ENCODE results near the gene MAP2K6.

Gene MAP2K6

GRCh38 chr17:69404399-69404798 lies 10.1 kb upstream of the MAP2K6 start:
- Histone ChIP-seq H4K20me1 (ENCODE audit: insufficient read depth) (no peaks in the 10 kb centered on the region), H3K36me3 (ENCODE audit: insufficient read depth) (no peaks in the 10 kb centered on the region), H3K27ac (no peak overlapping the region), H3K79me2 (ENCODE audit: insufficient read depth, low read depth) (no peaks in the 10 kb centered on the region), H2AFZ (ENCODE audit: low read depth) (no peak overlapping the region), H3K4me3 (IDR thresholded peaks at IDR 0.05; ENCODE audit: insufficient read depth, low read depth, low read length) (no peak overlapping the region), H3K9ac (no peak overlapping the region), H3K4me2 (no peak overlapping the region), H3K4me1 (ENCODE audit: low read depth, poor library complexity, severe bottlenecking) (no peaks in the 10 kb centered on the region), H3K27me3 (ENCODE audit: insufficient read depth, low read depth) (no peaks in the 10 kb centered on the region)
- TF ChIP-seq CTCF (conservative IDR thresholded peaks at IDR 0.05; ENCODE audit: low read depth, low read length), result no peak

- no peak overlapping the region for H3K4me3 ChIP-seq (IDR thresholded peaks at IDR 0.05; ENCODE audit: insufficient read depth, low read depth, low read length)
- no peak overlapping the region for H3K4me2 ChIP-seq
- H4K20me1 ChIP-seq (ENCODE audit: insufficient read depth), result no peaks in the 10 kb centered on the region
- no peak overlapping the region for H2AFZ ChIP-seq (ENCODE audit: low read depth)
- H3K79me2 ChIP-seq (ENCODE audit: insufficient read depth, low read depth), result no peaks in the 10 kb centered on the region
- H3K36me3 ChIP-seq (ENCODE audit: insufficient read depth), result no peaks in the 10 kb centered on the region
- H3K4me1 ChIP-seq (ENCODE audit: low read depth, poor library complexity, severe bottlenecking), result no peaks in the 10 kb centered on the region
- H3K9ac ChIP-seq, result no peak overlapping the region
- no peak for TF ChIP-seq CTCF (conservative IDR thresholded peaks at IDR 0.05; ENCODE audit: low read depth, low read length)
- no peaks in the 10 kb centered on the region for H3K27me3 ChIP-seq (ENCODE audit: insufficient read depth, low read depth)
- no peak overlapping the region for H3K27ac ChIP-seq
These were observed 9.4 kb upstream of the MAP2K6 start for GRCh38 chr17:69405096-69405495.

GRCh38 chr17:69406941-69407340 lies 7.6 kb upstream of the MAP2K6 start:
- no peaks in the 10 kb centered on the region for H3K4me1 ChIP-seq (ENCODE audit: low read depth, poor library complexity, severe bottlenecking)
- H3K4me3 ChIP-seq (IDR thresholded peaks at IDR 0.05; ENCODE audit: insufficient read depth, low read depth, low read length), result no peak overlapping the region
- H3K79me2 ChIP-seq (ENCODE audit: insufficient read depth, low read depth), result no peaks in the 10 kb centered on the region
- no peak overlapping the region for H3K4me2 ChIP-seq
- H3K27ac ChIP-seq, result no peak overlapping the region
- no peaks in the 10 kb centered on the region for H3K36me3 ChIP-seq (ENCODE audit: insufficient read depth)
- TF ChIP-seq CTCF (conservative IDR thresholded peaks at IDR 0.05; ENCODE audit: low read depth, low read length), result no peak
- no peak overlapping the region for H2AFZ ChIP-seq (ENCODE audit: low read depth)
- H3K27me3 ChIP-seq (ENCODE audit: insufficient read depth, low read depth), result no peaks in the 10 kb centered on the region
- H4K20me1 ChIP-seq (ENCODE audit: insufficient read depth), result no peaks in the 10 kb centered on the region
- no peak overlapping the region for H3K9ac ChIP-seq

GRCh38 chr17:69407759-69408158 lies 6.7 kb upstream of the MAP2K6 start:
- Histone ChIP-seq H3K27ac (no peak overlapping the region), H3K79me2 (ENCODE audit: insufficient read depth, low read depth) (no peaks in the 10 kb centered on the region), H3K9ac (no peak overlapping the region), H3K4me3 (IDR thresholded peaks at IDR 0.05; ENCODE audit: insufficient read depth, low read depth, low read length) (no peak overlapping the region), H4K20me1 (ENCODE audit: insufficient read depth) (no peaks in the 10 kb centered on the region), H3K4me2 (no peak overlapping the region), H3K27me3 (ENCODE audit: insufficient read depth, low read depth) (no peaks in the 10 kb centered on the region), H2AFZ (ENCODE audit: low read depth) (no peak overlapping the region), H3K36me3 (ENCODE audit: insufficient read depth) (no peaks in the 10 kb centered on the region), H3K4me1 (ENCODE audit: low read depth, poor library complexity, severe bottlenecking) (no peaks in the 10 kb centered on the region)
- no peak for TF ChIP-seq CTCF (conservative IDR thresholded peaks at IDR 0.05; ENCODE audit: low read depth, low read length)

- Histone ChIP-seq H2AFZ (ENCODE audit: low read depth) (no peak overlapping the region), H3K4me3 (IDR thresholded peaks at IDR 0.05; ENCODE audit: insufficient read depth, low read depth, low read length) (no peak overlapping the region), H3K4me2 (no peak overlapping the region), H4K20me1 (ENCODE audit: insufficient read depth) (no peaks in the 10 kb centered on the region), H3K79me2 (ENCODE audit: insufficient read depth, low read depth) (no peaks in the 10 kb centered on the region), H3K9ac (no peak overlapping the region), H3K27ac (no peak overlapping the region), H3K27me3 (ENCODE audit: insufficient read depth, low read depth) (no peaks in the 10 kb centered on the region), H3K36me3 (ENCODE audit: insufficient read depth) (no peaks in the 10 kb centered on the region), H3K4me1 (ENCODE audit: low read depth, poor library complexity, severe bottlenecking) (peaks cover 4% of the 10 kb centered on the region)
- TF ChIP-seq CTCF (conservative IDR thresholded peaks at IDR 0.05; ENCODE audit: low read depth, low read length), result no peak
These were observed 3.8 kb upstream of the MAP2K6 start for GRCh38 chr17:69410671-69411070.
